Endodermal cell (in vitro differentiated cells): Measurements from ENCODE around the gene C2. TPM values are rescaled to one million over a fixed set of nuclear protein-coding genes. Genes with fewer than 3 reads are reported as not detected.

ENCODE experiments used
- DNase-seq: peaks from one replicate; pipeline ENCODE4 v3.0.0-alpha.2; 2017
- H3K27ac ChIP-seq: 2 replicates; pipeline ENCODE4 v1.5.1; 2013; ENCODE audit warnings: mild to moderate bottlenecking, low read depth, low read length, moderate library complexity
- H3K27me3 ChIP-seq: 2 replicates; pipeline ENCODE4 v1.6.1; 2013; ENCODE audit warnings: mild to moderate bottlenecking, low read length, moderate library complexity; ENCODE audit not compliant: insufficient read depth, control insufficient read depth, poor library complexity, severe bottlenecking
- H3K36me3 ChIP-seq: 2 replicates; pipeline ENCODE4 v1.7.0; 2013; ENCODE audit warnings: mild to moderate bottlenecking, low read length, moderate library complexity; ENCODE audit not compliant: control insufficient read depth, insufficient read depth
- H3K4me1 ChIP-seq: one replicate; pipeline ENCODE4 v1.7.0; 2013; ENCODE audit warnings: low read length; ENCODE audit not compliant: control insufficient read depth, insufficient read depth
- H3K4me3 ChIP-seq: 2 replicates; pipeline ENCODE4 v1.5.1; 2013; ENCODE audit warnings: mild to moderate bottlenecking, low read length, moderate library complexity
- H3K9ac ChIP-seq: 2 replicates; pipeline ENCODE4 v1.6.1; 2013; ENCODE audit warnings: mild to moderate bottlenecking, low read length, moderate library complexity; ENCODE audit not compliant: poor library complexity, severe bottlenecking; ENCODE audit errors: extremely low read depth
- H3K9me3 ChIP-seq: 2 replicates; pipeline ENCODE4 v1.6.1; 2013; ENCODE audit warnings: mild to moderate bottlenecking, low read length, moderate library complexity; ENCODE audit not compliant: control insufficient read depth
- H3K27ac Mint-ChIP-seq: 2 replicates; pipeline ENCODE4 v1.8.0; 2020; ENCODE audit warnings: mixed read lengths
- H3K27me3 Mint-ChIP-seq: 2 replicates; pipeline ENCODE4 v1.8.0; 2021; ENCODE audit warnings: mild to moderate bottlenecking, mixed read lengths; ENCODE audit not compliant: insufficient read depth
- H3K36me3 Mint-ChIP-seq: 2 replicates; pipeline ENCODE4 v1.8.0; 2020; ENCODE audit warnings: low read depth, mixed read lengths
- H3K4me1 Mint-ChIP-seq: 2 replicates; pipeline ENCODE4 v1.8.0; 2020; ENCODE audit warnings: mixed read lengths
- H3K4me3 Mint-ChIP-seq: 2 replicates; pipeline ENCODE4 v1.8.0; 2020; ENCODE audit warnings: mild to moderate bottlenecking, moderate library complexity, mixed read lengths
- H3K9me3 Mint-ChIP-seq: 2 replicates; pipeline ENCODE4 v1.8.0; 2020; ENCODE audit warnings: mild to moderate bottlenecking, mixed read lengths
- CTCF ChIP-seq: fragments of 200-600 bp; sonication (generic); conservative IDR thresholded peaks from 2 replicates; pipeline ENCODE4 v1.5.0; 2021; ENCODE audit warnings: antibody characterized with exemption, mild to moderate bottlenecking
- WGBS, 2 experiments: methylation state at CpG; one replicate each; pipeline versions ENCODE4 v1.1.5 to v1.1.7; 2013; ENCODE audit warnings: missing lambda C conversion rate in 2 of 2, mixed read lengths in 1 of 2; ENCODE audit not compliant: insufficient coverage in 1 of 2, insufficient read length in 1 of 2; 5-methylcytosine and 5-hydroxymethylcytosine counted together
- total RNA-seq, 2 donors: library from RNA; stranded (reverse); fragmentation: NEBNext Ultra II Directional in 1 of 2; extraction: Animal tissue kit (Norgen Biotek cat#: 25700) in 1 of 2; gene quantifications; 2 replicates in 1 of 2; 3 replicates in 1 of 2; pipeline ENCODE4 v1.2.1, GENCODE V29; 2021

Gene C2
- total RNA-seq, 2 donors from 2014 or later: 0.29 to 1.0 TPM

GRCh38 chr6:31935823-31936222 is 8.3 kb downstream of the C2 start:
- Histone ChIP-seq H3K9ac (no peak overlapping the region), H3K4me3 (no peak overlapping the region), H3K9me3 (no peaks in the 10 kb centered on the region), H3K27me3 (peaks cover 4% of the 10 kb centered on the region), H3K27ac (no peak overlapping the region), H3K4me1 (no peaks in the 10 kb centered on the region), H3K36me3 (no peaks in the 10 kb centered on the region)
- H3K4me1 Mint-ChIP-seq: peaks cover 2% of the 10 kb centered on the region
- peaks cover 28% of the 10 kb centered on the region for H3K27me3 Mint-ChIP-seq
- H3K4me3 Mint-ChIP-seq: no peak overlapping the region
- no peaks in the 10 kb centered on the region for H3K36me3 Mint-ChIP-seq
- H3K27ac Mint-ChIP-seq: no peak overlapping the region
- H3K9me3 Mint-ChIP-seq: peaks cover 18% of the 10 kb centered on the region
- DNase-seq: no peak
- no peak for TF ChIP-seq CTCF
- WGBS, 2 experiments: 89 to 92% methylated on average over 9 of the region's 9 CpGs

- no peak overlapping the region for H3K27ac ChIP-seq
- H3K4me3 Mint-ChIP-seq: no peak overlapping the region
- H3K9me3 Mint-ChIP-seq: no peaks in the 10 kb centered on the region
- 26 to 64% methylated on average over 2 to 6 of the region's 6 CpGs for WGBS, 2 experiments
- H3K36me3 Mint-ChIP-seq: no peaks in the 10 kb centered on the region
- H3K4me1 ChIP-seq: no peaks in the 10 kb centered on the region
- peaks cover 2% of the 10 kb centered on the region for H3K4me1 Mint-ChIP-seq
- TF ChIP-seq CTCF: peak; percentile 22
- no peaks in the 10 kb centered on the region for H3K36me3 ChIP-seq
- no peaks in the 10 kb centered on the region for H3K9me3 ChIP-seq
- H3K9ac ChIP-seq: no peak overlapping the region
- H3K4me3 ChIP-seq: no peak overlapping the region
- H3K27ac Mint-ChIP-seq: no peak overlapping the region
- peaks cover 32% of the 10 kb centered on the region for H3K27me3 ChIP-seq
- H3K27me3 Mint-ChIP-seq: peaks cover 46% of the 10 kb centered on the region
- DNase-seq: no peak
Measured at GRCh38 chr6:31940256-31940664, 12.7 kb downstream of the C2 start.

- no peak for DNase-seq
- Histone ChIP-seq H3K27me3 (peaks cover 46% of the 10 kb centered on the region), H3K36me3 (no peaks in the 10 kb centered on the region), H3K27ac (no peak overlapping the region), H3K4me3 (no peak overlapping the region), H3K9ac (no peak overlapping the region), H3K9me3 (no peaks in the 10 kb centered on the region), H3K4me1 (no peaks in the 10 kb centered on the region)
- Mint-ChIP-seq H3K36me3 (no peaks in the 10 kb centered on the region), H3K9me3 (no peaks in the 10 kb centered on the region), H3K27me3 (peaks cover 71% of the 10 kb centered on the region), H3K4me1 (peaks cover 2% of the 10 kb centered on the region), H3K27ac (no peak overlapping the region), H3K4me3 (no peak overlapping the region)
- WGBS, 2 experiments: 80 to 90% methylated on average over 1 to 3 of the region's 3 CpGs
- no peak for TF ChIP-seq CTCF
Measured at GRCh38 chr6:31943742-31944141, 16.2 kb downstream of the C2 start.
